ENCODE measurements around the gene TBL1X. TPM values are rescaled to one million over a fixed set of nuclear protein-coding genes. Genes with fewer than 3 reads are reported as not detected.

TBL1X gene
- total RNA-seq, 1 donor from 2014 or later = 30.0 TPM

- intact Hi-C loops (cut with micrococcal nuclease) = no loop called here
Measured at GRCh38 chrX:9659571-9660195, 194.8 kb downstream of the TBL1X start.

- intact Hi-C loops (cut with micrococcal nuclease) = no loop called here
Measured at GRCh38 chrX:9662148-9662547, 197.3 kb downstream of the TBL1X start.

GRCh38 chrX:9663216-9663615 is 198.4 kb downstream of the TBL1X start:
- intact Hi-C loops (cut with micrococcal nuclease) = no loop called here

- intact Hi-C loops (cut with micrococcal nuclease) = no loop called here
Measured at GRCh38 chrX:9664224-9664623, 199.4 kb downstream of the TBL1X start.

GRCh38 chrX:9665113-9665512 is 200.3 kb downstream of the TBL1X start:
- intact Hi-C loops (cut with micrococcal nuclease) = no loop called here

- intact Hi-C loops (cut with micrococcal nuclease) = no loop called here
Measured at GRCh38 chrX:9668537-9668936, 203.7 kb downstream of the TBL1X start.

- intact Hi-C loops (cut with micrococcal nuclease) = no loop called here
Measured at GRCh38 chrX:9670136-9670814, 205.4 kb downstream of the TBL1X start.

- intact Hi-C loops (cut with micrococcal nuclease) = no loop called here
Measured at GRCh38 chrX:9671998-9672397, 207.1 kb downstream of the TBL1X start.

- intact Hi-C loops (cut with micrococcal nuclease) = loop anchor here (2.0 kb wide), 1 partner anchor 324 kb away; no protein-coding TSS in a partner anchor
Measured at GRCh38 chrX:9676306-9676705, 211.4 kb downstream of the TBL1X start.

GRCh38 chrX:9676738-9677097 is 211.9 kb downstream of the TBL1X start:
- intact Hi-C loops (cut with micrococcal nuclease) = loop anchor here (1.0 to 2.0 kb wide), 3 partner anchors 32 to 324 kb away; partner anchors contain the start of gene TBL1X

GRCh38 chrX:9677098-9677739 is 212.4 kb downstream of the TBL1X start:
- intact Hi-C loops (cut with micrococcal nuclease) = loop anchor here (1.0 to 2.0 kb wide), 3 partner anchors 33 to 324 kb away; partner anchors contain the start of gene TBL1X

GRCh38 chrX:9678215-9678965 is 213.5 kb downstream of the TBL1X start:
- intact Hi-C loops (cut with micrococcal nuclease) = no loop called here

- intact Hi-C loops (cut with micrococcal nuclease) = no loop called here
Measured at GRCh38 chrX:9681011-9681410, 216.2 kb downstream of the TBL1X start.

- intact Hi-C loops (cut with micrococcal nuclease) = no loop called here
Measured at GRCh38 chrX:9681422-9681821, 216.6 kb downstream of the TBL1X start.

GRCh38 chrX:9682456-9682855 is 217.6 kb downstream of the TBL1X start:
- intact Hi-C loops (cut with micrococcal nuclease) = no loop called here

- intact Hi-C loops (cut with micrococcal nuclease) = no loop called here
Measured at GRCh38 chrX:9682861-9683260, 218.0 kb downstream of the TBL1X start.

- intact Hi-C loops (cut with micrococcal nuclease) = no loop called here
Measured at GRCh38 chrX:9683350-9683749, 218.5 kb downstream of the TBL1X start.

GRCh38 chrX:9687899-9688298 is 223.0 kb downstream of the TBL1X start:
- intact Hi-C loops (cut with micrococcal nuclease) = no loop called here

GRCh38 chrX:9688833-9689232 is 224.0 kb downstream of the TBL1X start:
- intact Hi-C loops (cut with micrococcal nuclease) = no loop called here

GRCh38 chrX:9690046-9690445 is 225.2 kb downstream of the TBL1X start:
- intact Hi-C loops (cut with micrococcal nuclease) = no loop called here

- intact Hi-C loops (cut with micrococcal nuclease) = no loop called here
Measured at GRCh38 chrX:9693307-9694001, 228.6 kb downstream of the TBL1X start.

Measured in T-helper 2 cell treated with Interferon-gamma antibody and Interleukin-4, amounts not matched to agents 100 ng/mL and 5 ng/mL, for 36 hours (primary cell).